Measurements from ENCODE around the gene ADARB2. TPM values are rescaled to one million over a fixed set of nuclear protein-coding genes. Genes with fewer than 3 reads are reported as not detected.

Gene ADARB2
- total RNA-seq, 1 experiment from 2014 or later: not detected

DNA sequence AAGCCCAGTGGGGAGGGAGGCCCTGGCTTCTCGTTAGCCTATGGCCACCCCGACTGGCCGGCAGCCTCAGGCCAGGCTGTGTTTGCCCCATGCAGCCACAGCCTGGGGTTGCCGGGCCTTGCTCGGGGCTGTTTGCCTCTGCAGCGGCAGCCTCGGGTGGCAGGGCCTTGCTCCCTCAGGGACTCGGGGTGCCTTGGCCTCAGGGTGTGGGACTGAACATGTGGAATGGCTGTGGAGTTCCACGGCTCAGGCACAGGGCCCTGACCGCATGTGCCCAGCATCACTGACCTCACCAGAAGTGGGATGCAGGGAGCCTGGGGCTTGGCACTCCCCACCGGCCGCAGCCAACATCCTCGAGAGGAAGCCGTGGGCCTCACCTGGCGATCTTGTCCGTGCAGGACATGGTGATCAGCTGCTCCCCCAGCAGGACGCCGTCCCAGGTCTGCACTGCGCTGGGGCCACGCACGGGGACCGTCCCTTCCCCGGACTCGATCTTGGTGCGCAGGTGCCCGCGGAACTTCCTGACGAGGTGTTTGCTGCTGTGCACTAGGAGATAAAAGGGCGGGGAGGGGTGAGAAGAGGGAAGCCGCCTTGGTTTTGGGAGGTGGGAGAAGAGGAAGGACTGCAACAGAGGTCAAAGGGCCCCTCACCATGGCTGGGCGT lies 520.6 kb downstream of the ADARB2 start:
- no peak for DNase-seq (ENCODE audit: low read depth)

DNA sequence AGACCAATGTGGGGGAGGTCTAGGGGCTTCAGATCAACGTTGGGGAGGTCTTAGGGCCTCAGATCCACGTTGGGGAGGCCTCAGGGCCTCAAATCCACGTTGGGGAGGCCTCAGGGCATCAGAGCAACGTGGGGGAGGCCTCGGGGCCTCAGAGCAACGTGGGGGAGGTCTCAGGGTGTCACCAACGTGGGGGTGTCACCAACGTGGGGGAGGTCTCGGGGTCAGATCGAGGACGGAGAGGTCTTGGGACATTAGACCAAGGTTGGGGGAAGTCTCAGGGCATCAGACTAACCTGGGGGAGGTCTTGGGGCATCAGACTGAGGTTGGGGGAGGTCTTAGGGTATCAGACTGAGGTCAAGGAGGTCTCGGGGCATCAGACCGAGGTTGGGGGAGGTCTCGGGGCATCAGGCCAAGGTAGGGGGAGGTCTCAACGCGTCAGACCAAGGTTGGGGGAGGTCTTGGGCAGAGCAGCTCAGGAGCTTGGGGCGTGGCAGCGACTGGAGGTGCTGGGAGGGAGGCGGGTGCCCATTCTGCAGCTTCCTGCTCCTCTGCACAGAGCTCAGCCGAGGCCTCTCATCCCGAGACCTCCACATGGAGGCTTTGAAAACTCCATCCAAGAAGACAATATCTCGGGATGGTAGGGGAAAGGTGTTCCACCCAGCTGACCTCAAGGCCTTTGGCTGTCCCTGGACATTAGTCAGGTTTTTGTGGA lies 521.3 kb downstream of the ADARB2 start:
- DNase-seq (ENCODE audit: low read depth): no peak

GRCh38 chr10:1214882-1215540 lies 522.3 kb downstream of the ADARB2 start:
- no peak for DNase-seq (ENCODE audit: low read depth)

GRCh38 chr10:1214071-1214675 lies 523.2 kb downstream of the ADARB2 start:
- no peak for DNase-seq (ENCODE audit: low read depth)

DNA sequence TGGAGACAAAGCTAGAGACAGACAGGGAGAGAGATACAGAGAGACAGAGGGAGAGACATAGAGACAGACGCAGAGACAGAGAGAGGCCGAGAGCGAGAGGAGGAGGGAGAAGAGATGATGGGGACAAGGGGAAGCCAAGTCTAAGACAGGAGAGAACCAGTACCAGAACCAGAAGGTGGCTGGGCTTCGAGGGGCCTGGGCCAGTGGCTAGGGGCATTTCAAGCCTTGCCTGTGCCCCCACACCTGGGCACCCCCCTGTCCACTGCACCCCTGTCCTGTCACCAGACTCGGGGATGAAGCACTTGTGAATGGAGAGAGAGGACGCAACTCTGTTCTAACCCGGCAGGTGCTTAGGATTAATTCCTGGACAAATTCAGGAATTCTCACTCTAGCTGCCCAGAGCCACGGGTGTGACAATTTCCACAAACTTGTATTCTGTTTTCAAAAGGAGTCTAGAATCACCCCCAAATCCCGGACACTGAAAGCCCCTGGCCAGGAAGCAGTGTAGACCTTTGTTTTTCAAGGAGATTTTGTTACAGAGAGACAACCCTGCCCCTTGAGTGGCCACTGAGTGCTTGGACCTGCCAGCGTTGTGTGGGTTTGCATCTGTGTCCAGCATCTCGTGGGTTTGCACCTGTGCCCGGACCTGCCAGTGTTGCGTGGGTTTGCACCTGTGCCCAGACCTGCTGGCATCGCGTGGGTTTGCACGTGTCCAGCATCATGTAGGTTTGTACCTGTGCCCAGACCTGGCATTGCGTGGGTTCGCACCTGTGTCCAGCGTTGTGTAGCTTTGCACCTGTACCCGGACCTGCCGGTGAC lies 523.9 kb downstream of the ADARB2 start:
- DNase-seq (ENCODE audit: low read depth): no peak

DNA sequence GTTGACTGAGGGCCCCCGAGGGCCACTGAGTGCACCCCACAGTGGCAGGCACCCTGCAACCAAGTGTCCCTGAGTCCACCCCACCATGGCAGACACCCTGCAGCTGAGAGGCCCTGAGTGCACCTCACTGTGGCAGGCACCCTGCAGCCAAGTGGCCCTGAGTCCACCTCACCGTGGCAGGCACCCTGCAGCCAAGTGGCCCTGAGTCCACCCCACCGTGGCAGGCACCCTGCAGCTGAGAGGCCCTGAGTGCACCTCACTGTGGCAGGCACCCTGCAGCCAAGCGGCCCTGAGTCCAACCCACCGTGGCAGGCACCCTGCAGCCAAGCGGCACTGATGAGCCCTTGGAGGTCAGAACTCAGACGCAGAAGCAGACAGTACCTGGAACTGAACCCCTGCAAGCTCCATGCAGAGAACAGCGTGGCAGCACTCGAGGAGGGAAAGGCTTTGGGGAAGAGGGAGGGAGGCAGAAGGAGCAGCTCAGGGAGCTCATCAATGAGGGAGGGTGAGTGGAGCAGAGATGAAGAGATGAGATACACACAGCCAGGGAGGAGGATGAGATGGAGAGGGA lies 524.7 kb downstream of the ADARB2 start:
- DNase-seq (ENCODE audit: low read depth): no peak

DNA sequence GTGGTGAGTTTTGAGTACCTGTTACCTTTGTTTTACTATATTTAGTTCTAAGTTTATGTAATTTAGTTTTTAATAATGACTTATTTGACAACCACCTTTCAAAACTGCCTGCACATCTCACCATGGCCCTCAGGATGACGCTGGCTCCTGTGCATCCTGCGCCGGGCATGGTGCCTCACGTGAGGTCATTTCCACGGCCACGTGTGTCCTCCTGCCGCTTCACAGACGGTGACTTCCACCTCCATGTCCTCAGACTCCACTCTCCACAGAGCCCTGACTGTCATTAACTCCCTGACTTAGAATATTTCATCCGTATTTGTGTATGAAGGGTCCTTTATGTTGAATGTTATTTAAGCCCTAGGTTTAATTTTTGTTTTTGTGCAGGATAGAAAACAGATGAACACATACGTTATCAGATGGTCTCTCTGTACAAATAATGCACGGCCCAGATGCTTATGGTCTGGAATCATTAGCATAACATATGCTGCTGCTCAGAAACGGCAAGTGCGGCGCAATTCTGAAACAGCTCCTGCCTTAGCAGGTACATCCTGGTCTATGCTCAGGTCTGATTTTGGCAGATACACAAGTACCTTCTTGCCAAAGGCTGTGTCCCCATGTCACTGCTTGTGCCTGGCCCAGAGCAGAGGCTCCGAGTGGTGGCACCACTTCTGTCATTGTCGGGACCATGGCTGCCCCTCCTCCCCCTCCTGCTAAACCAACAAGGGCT lies 525.3 kb downstream of the ADARB2 start:
- no peak for DNase-seq (ENCODE audit: low read depth)

DNA sequence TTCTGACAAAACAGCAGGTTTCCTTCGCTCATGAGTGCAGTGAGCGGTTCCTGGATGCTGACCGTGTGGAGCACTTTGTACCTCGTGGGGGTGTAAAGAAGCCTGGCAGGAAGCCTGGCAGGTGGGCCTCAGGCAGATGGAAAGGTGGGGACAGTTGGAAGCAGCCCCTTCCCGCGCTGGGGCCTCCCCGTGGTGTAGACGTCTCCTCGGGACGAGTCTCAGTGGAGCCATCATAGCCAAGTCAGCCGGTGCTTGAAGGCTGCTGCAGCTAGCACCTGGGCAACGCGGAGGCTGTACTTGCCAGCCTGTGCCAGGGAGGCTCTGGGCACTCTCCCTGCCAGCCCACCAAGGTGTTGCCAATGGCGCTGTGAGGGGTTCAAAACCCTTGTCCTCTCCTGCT lies 526.7 kb downstream of the ADARB2 start:
- DNase-seq (ENCODE audit: low read depth): no peak

GRCh38 chr10:1209355-1209979 lies 527.9 kb downstream of the ADARB2 start:
- DNase-seq (ENCODE audit: low read depth): no peak

DNA sequence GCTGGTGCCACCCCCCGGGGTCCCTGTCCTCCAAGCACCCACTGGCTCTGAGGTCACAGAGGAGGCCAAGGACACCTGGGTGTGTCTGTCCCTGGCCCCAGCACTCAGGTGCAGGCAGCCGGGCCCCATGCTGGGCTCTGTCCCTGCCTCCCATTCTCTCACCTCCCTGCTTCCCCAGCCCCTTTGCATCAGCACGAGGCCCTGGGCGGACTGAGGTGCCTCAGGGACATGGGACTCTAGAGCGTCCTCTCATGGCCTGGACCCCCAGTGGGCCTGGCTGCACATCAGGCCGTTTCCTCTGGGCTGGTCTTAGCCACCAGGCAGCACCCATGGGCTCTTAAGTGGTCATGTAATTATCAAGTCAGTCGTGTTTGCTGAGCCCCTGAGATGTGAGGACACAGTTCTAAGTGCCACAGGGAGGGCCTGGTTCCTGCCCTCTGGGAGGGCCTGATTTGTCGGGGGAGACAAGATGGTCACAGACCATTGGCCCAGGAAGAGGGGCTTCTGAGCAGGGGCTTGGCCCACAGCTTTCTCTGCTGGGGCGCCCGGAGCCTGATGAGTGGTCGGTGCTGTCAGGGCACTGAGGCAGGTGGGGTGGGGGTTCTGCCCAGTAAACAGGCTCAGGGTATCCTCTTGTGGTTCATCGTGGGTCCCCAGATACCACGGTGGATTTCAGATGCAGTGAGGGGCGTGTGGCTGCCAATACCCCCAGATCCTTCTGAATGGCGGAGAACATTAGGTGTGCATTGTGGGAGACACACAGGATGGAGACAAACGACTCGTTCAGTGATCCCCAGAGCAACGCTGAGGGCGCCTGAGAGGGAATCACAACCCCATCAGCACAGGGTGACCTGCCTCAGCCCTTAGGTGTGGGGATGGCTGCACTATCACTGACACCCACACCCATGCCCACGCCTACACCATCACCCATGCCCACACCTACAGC lies 528.7 kb downstream of the ADARB2 start:
- no peak for DNase-seq (ENCODE audit: low read depth)

DNA sequence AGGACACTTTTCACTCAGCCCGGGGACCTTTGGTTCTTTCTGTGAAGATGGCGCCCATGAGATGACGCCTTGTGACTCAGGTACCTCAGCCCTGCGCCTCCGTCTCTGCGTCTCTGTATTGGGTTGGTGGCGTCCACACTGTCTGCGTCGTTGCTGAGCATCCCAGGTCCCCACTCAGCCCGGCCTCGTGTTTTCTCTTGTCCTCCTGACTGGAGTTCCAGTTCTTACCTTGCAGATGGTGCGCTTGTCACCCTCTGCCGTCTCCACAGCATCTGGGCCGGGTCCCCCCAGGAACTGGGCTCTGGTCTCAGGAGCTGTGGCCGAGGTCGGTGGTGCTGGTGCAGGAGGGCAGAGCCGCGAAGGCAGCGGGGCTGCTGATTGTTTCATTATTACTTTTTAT lies 530.7 kb downstream of the ADARB2 start:
- no peak for DNase-seq (ENCODE audit: low read depth)

DNA sequence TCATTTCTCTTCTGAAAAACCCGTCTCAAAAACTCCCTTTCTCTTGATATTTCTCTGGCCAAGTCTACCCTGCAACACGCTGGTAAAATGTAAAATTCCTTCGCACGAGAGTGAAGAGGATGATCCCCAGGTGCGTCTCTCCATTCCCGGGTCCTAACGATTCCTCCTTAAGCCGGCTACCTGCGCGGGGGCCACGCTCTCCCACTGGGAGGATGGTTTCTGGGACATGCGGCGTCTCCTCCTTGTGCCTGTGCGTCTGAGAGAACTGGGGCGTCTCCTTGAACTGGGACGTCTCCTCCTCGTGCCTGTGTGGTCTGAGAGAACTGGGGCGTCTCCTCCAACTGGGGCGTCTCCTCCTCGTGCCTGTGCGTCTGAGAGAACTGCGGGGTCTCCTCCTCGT lies 531.2 kb downstream of the ADARB2 start:
- DNase-seq (ENCODE audit: low read depth): no peak

- no peak for DNase-seq (ENCODE audit: low read depth)
These were observed 531.8 kb downstream of the ADARB2 start for GRCh38 chr10:1205450-1206030.

DNA sequence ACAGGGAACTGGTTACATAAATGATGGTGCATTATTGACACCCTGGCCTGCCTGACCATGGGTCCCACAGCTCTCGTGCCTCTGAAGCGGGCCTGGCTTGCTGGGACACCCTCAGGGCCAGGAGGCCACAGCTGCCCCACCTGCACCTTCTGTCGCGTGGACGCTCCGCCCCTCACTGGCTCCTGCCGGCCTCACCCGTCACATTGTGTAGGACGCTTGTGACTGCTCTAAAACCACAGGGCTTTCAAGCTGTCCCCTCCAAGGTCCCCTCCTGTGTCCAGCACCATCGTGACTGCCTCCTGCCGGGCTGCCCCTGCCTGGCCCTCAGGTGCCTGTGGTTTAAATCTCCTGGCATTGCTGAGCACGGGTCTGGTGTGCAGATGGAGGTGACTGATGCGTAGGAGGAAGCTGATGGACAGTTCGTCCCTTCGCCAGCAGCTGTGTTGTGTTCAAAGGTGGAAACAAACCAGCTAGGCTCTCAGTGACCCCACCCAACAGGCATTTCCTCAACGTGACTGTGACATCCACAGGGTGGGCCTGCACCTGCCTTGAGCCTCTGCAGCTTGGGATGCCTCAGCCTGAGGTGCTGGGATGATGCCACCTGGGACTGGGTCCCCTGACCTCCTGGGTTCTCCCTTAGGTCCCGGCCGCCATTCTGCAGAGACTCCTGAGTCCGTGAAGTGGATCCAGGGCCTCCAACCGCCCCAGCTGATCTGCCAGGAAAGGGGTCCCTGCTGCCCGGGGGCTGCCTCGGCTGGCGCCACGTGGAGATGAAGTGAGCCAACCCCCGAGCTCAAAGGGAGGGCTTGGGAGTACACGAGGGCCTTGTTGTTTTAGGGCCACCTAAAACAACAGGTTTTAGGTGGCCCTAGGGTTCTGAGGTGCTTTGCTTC lies 532.6 kb downstream of the ADARB2 start:
- no peak for DNase-seq (ENCODE audit: low read depth)

DNA sequence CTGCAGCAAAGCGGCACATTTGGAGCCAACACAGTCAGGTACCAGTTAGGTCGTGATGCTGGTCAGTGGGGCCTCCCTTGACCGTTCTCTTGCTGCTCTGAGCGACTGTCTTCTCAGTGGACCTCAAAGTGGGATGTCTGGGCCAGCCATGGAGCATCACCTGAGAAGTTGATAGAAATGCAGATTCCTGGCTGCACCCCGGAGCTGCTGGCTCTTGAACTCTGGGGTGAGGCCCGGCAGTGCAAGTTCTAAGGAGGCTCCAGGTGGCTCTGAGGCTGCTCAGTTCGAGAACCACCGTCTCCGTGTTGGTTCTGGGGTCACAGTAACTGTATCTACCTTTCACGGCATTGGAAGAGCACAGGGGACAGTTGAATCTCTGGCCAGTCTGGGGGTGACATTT lies 533.6 kb downstream of the ADARB2 start:
- DNase-seq (ENCODE audit: low read depth): no peak

DNA sequence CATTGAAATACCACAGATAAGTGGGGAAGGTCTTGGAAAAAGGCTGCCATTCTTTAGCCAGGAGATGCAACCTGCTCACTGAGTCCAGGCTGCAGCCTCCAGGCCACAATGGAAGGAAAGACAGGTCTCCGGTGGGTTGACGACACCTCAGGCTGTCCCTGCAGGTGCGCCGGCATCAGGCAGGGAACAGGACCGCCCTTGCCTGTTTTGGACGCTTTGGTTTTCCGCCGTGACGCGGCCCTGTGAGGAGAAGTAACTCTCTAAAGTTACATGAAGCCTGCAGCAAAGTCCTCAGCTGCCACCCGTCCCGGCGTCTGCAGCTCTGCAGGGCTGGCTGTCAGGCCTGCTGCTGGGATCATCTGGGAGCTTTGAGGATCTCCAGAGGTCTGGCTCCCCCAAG lies 534.1 kb downstream of the ADARB2 start:
- no peak for DNase-seq (ENCODE audit: low read depth)

DNA sequence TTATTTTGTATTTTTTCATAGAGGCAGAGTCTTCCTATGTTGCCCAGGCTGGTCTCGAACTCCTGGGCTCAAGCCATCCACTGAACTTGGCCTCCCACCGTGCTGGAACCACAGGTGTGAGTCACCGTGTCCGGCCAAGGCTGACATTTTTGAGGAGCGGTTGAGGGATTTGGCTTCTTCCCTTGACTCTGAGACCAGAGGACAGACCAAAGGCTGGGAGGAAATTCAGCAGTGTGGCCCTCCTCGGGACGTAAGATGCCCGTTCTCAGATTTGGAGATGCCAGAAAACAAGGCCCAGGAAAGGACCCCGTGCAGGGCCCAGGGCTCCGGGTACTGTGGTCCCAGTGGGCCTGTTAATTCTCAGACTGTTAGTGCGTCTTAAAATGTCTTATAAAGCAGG lies 535.0 kb downstream of the ADARB2 start:
- DNase-seq (ENCODE audit: low read depth): peak; percentile 31
